HG02623 (cell line): ENCODE data around the gene TRMT5.

Source experiments
- ATAC-seq: cut with Tn5 transposase; IDR thresholded peaks from one replicate; pipeline ENCODE4 v1.9.1; 2021; ENCODE audit warnings: moderate library complexity; ENCODE audit not compliant: unreplicated experiment

TRMT5 gene, protein sequence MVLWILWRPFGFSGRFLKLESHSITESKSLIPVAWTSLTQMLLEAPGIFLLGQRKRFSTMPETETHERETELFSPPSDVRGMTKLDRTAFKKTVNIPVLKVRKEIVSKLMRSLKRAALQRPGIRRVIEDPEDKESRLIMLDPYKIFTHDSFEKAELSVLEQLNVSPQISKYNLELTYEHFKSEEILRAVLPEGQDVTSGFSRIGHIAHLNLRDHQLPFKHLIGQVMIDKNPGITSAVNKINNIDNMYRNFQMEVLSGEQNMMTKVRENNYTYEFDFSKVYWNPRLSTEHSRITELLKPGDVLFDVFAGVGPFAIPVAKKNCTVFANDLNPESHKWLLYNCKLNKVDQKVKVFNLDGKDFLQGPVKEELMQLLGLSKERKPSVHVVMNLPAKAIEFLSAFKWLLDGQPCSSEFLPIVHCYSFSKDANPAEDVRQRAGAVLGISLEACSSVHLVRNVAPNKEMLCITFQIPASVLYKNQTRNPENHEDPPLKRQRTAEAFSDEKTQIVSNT

DNA sequence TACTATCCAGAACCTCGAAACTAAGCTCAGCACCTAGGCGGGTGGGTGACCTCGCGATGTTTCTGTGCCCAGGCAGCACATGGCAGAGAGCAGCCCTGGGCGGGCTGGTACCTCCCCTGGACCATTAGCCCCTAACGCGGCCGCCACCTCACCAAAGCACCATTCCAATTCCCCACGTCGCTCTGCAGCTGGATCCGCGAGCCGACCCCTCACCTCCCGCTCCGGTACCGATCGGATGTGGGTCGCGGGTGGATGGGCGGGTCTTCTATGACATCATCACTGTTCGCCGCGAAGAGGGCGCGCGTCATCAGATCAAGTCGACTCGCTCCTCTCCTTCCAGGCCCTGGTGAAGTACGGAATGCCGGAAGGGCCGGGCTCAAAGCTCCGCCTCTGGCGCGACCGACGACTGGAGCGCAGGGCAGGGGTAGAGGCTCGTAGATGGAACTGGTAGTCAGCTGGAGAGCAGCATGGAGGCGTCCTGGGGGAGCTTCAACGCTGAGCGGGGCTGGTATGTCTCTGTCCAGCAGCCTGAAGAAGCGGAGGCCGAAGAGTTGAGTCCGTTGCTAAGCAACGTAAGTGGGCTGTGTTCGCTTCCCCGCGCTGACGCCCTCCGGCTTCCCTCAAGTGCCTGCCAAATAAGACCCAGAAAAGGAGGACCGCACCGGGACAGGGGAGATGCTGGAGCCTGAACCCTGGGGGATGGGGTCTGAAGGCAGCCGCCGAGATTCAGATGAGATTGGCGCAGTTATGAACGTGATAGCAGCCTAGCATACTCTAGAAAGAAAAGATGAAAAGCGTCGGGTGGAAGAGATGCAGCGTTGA lies at the start of gene TRMT5, which contains the start of gene SLC38A6:
TSS of gene TRMT5 (minus strand) at position 269 of the 822 bp plus-strand sequence. CDS start at position 163, 106 bp downstream.
TSS of gene SLC38A6 (plus strand) at position 435 of the 822 bp plus-strand sequence. CDS start at position 468, 33 bp downstream.
- peak; percentile 88 for ATAC-seq

DNA sequence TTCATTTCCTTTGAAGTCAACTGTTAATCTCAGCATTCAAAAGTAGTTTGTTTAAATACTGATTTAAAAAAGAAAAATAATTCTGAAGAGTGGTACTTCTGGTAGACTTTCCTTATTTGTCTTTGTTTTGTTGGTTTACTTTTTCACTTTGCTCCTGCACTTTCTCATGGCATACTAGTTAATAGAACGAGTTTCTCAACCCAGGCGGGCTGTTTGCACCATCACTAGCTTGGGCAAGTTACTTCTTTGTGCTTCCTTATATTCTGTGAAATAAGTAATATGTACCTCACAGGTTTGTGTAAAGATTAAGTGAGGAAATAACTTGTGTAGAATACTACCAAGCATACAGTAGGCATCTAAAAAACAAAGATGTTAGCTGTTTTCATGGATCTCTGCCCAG lies 45.6 kb upstream of the TRMT5 start:
- no peak for ATAC-seq

DNA sequence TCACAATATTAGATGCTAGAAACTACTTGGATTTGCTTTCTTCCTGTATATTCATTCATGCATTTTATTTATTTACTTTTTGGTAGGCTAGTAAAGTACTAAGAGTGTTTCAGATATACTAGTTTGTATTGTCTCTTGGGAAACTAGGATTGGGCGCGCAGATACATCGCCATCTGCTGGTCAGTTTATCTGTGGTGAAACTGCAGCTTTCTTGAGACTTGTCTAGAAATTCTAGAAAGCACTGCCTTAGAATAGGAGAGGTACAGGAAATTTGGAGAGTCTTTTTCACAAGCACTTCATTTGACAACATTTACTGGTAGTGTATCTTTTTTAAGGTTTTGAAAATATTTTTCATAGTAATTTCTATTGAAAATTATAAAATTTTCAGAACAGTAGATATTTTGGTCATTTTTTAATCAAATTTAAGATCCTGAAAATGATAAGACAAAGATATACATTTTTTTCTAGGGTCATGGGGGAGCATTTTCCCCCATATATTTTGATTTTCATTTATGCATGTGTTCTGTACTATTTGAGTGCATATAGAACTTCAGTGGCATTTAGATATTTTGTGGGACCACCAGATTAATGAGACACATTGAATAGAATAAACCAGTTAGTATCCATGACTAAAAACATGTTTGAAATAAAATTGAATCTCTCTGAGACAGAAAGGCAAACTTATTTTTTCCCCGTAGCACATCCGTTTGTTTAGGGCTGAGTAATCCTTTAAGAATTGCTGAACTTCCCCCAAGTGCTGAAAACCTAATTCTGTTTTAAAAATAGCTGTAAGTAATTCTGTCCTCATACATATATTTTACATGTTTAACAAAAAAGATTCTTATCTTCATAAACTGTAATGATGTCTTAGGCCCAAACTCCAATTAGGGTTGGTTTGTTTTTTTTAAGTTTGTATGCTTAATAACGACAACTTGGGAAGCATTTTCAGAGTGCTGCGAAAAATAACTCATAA lies 44.7 kb upstream of the TRMT5 start:
- peak; percentile 64 for ATAC-seq

DNA sequence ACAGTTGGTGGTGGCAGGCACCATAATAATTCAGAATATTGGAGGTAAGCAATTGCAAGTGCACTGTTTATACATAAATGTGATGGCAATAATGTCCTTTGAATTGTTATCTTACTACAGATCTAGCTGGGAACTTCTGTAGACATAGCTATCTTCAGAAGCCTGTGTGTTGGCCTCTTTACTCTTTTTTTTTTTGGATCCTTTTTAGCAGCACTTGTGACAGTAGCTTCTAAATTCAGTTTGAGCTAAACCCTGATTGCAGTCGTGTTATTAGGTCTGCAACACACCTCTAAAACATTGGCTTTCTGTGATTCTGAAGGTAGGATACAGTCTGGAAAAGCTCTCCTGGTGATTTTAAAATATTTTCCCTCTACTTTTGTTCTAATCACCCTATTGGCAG lies 38.7 kb upstream of the TRMT5 start:
- ATAC-seq, result no peak

GRCh38 chr14:61003571-61003970 lies 22.7 kb upstream of the TRMT5 start:
- ATAC-seq, result no peak

DNA sequence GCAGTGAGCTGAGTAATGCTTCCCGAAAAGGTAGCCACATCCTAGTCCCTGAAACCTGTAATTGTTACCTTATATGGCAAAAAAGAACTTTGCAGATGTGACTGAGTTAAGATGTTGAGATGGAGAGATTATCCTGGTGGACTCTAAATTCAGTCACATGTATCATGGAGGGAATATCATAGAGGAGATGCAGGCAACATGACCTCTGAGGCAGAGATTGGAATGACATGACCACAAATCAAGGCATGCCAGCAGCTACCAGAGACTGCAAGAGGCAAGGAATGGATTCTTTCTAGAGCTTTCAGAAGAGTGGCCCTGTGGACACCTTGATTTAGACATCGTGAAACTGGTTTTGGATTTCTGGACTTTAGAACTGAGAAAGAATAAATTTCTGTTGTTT lies 18.7 kb upstream of the TRMT5 start:
- ATAC-seq, result no peak

DNA sequence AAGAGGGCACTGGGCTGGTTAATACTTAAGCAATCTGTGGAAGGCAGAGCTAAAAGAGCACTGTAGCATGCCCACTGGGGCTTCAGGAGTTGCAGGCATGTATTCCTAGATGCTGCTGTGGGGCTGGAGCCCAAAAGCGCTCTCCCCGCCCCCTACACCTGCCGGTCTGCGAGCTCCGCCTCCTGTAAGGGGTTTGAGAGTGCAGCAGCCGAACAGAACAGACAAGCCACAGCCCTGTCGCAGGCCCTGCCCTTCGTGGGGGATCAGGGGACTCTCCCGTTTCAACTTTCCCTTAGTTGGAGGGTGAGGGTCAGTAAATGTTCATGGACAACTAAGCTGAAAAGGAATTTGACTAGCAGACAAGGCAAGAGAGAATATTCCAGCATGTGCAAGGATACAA lies 17.7 kb upstream of the TRMT5 start:
- no peak for ATAC-seq

GRCh38 chr14:60989599-60989998 lies 8.7 kb upstream of the TRMT5 start:
- no peak for ATAC-seq

DNA sequence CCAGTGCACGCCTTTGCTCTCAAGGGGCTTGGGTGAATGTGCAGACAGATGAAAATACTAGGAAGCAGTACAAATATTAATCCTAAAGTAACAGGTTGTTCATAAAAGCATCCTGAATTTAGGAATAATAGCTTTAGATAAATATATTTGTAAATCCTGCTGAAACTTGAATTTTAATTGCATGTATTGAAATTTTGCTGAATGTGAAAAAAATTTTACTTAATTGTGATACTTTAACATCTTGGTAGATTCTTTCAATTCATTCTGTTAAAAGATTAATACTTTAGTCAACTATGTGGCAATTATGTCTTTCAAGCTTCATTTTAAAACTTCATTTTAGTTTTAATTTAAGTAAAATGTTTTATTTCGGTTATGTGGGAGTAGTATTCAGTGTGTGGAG lies 5.6 kb upstream of the TRMT5 start:
- no peak for ATAC-seq

- ATAC-seq, result no peak
These were observed 3.3 kb upstream of the TRMT5 start for GRCh38 chr14:60984196-60984595.

- ATAC-seq, result no peak
These were observed 965 bp upstream of the TRMT5 start for GRCh38 chr14:60981633-60982455.

- no peak for ATAC-seq
These were observed 3.0 kb downstream of the TRMT5 start for GRCh38 chr14:60977847-60978246.

- ATAC-seq, result no peak
These were observed 5.3 kb downstream of the TRMT5 start for GRCh38 chr14:60975551-60975950.

DNA sequence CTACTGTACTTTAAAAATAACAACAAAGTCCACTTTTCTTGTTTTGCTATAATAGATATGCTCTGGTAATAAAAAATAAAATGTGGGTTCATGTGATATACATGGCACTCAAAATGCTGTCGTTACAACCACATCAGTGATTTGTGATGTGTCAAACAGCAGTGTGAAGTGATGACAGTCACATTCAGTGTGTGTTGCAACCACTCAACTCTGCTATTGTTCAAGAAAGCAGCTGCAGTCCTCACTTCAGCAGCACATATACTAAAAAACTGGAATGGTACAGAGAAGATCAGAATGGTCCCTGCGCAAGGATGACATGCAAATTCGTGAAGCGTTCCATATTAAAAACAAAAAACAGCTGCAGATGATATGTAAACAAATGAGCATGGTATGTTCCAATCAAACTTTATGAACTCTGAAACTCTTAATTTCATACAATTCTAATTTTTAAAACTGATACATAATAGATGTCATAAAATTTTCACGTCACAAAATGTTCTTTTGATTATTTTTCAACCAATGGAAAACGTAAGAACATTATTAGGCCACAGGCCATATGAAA lies 6.7 kb downstream of the TRMT5 start:
- no peak for ATAC-seq

- ATAC-seq, result no peak
These were observed 7.8 kb downstream of the TRMT5 start for GRCh38 chr14:60973070-60973469.

DNA sequence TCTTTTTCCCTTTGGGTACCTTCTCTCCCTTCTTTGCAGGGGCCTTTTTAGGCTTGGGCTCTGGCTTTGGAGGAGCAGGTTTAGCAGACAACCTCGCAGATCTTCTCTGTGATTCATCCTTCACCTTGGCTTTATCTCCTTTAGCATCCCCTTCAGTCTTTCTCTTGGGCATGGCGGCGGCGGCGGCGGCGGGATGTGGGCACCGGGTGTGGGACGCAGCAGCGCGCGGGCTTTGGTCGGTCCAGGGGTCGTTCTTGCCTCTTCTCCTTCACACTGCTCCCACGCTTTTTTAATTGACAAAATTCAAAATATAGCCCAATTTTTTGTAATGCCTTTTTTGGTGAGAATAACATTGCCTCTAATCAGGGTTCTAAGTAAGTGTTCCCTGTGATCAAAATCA lies 8.6 kb downstream of the TRMT5 start:
- ATAC-seq, result no peak

DNA sequence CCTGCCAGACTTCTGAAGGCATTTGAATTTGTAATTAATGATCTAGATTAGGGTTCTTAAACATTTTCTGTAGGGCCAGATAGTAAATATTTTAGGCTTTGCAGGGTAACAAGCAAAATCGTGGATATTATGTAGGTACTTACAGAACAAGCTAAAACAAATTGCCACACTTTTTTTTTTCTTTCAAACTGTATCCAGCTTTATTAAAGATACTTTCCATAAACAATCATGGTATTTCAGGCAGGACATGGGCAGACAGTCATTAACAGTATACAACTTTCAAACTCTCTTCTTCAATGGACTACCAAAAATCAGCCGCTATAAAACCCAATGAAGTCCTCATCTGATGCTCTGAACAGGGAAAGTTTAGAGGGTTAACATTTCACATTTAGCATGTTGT lies 9.6 kb downstream of the TRMT5 start:
- ATAC-seq, result no peak

- no peak for ATAC-seq
These were observed 10.7 kb downstream of the TRMT5 start for GRCh38 chr14:60970146-60970545.

DNA sequence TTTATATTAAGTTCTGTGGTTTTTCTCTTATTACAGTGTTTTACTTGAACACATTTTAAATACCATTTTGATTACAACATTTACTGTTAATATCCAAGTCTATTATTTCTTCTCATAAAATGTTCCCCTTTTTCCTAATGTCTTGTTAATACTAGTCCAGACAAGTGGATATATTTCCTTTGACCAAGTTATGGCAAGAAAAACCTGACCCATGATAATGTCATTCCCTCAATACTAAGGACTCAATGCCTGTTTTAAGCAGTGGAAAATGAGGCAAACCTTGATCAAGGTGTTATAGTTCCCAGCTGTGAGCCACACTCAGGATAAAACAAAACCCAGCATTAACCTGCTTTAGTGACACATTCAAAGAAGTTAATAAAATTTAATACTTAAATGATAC lies 12.2 kb downstream of the TRMT5 start:
- no peak for ATAC-seq
